K562 (cell line): ENCODE results near the gene DNAI1. TPM values are rescaled to one million over a fixed set of nuclear protein-coding genes. Genes with fewer than 3 reads are reported as not detected.

ENCODE experiments used
- ATAC-seq: fragments of 200-7000 bp; cut with Tn5 transposase; 3 replicates; pipeline ENCODE4 v1.9.1; 2020; ENCODE audit warnings: moderate library complexity
- BruUV-seq: library from RNA; stranded (reverse); fragments of 400-500 nt; replicated peaks from 2 replicates; lab custom pipeline; 2021; lab: Mats Ljungman, UMichigan
- CTCF ChIA-PET: fragments of 300-600 bp; formaldehyde crosslinking; extraction: SDS; loops from one replicate; lab custom pipeline; 2021; ENCODE audit warnings: low intra/inter-chr PET ratio; lab: Yijun Ruan, JAX
- POLR2A ChIA-PET: fragments of 300-600, 350-650 bp; sonication (Branson Sonifier 250); formaldehyde crosslinking; extraction: SDS; loops from one replicate; lab custom pipeline; 2021; ENCODE audit warnings: antibody characterized with exemption, inconsistent platforms; lab: Yijun Ruan, JAX
- DNase-seq, 4 experiments: peaks; one replicate each; pipeline versions ENCODE4 v3.0.0 to v3.0.0-alpha.2; 2011 to 2018; ENCODE audit warnings: low spot score in 3 of 4, mixed read lengths in 3 of 4; ENCODE audit errors: extremely low read depth in 1 of 4
- FAIRE-seq: peaks from 2 replicates; lab custom pipeline; 2011; peaks lifted over from hg19 to GRCh38; lab: Jason Lieb, UNC
- H2AFZ ChIP-seq: 2 replicates; pipeline ENCODE4 v1.6.0; 2011; ENCODE audit warnings: low read depth, low read length, control low read depth, inconsistent platforms
- H3K27ac ChIP-seq: fragments of 200-600 bp; 3 replicates; pipeline ENCODE4 v1.8.0; 2011; ENCODE audit warnings: low read depth, mild to moderate bottlenecking, control low read depth, inconsistent platforms, low read length, moderate library complexity, mixed read lengths; ENCODE audit errors: extremely low read depth
- H3K27me3 ChIP-seq, 2 experiments: fragments of 300-600 bp in 1 of 2; 2 replicates in 1 of 2; 3 replicates in 1 of 2; pipeline versions ENCODE4 v1.6.0 to v1.8.0; 2011; ENCODE audit warnings: inconsistent platforms in 2 of 2, low read length in 2 of 2, mild to moderate bottlenecking in 1 of 2, mixed read lengths in 1 of 2, moderate library complexity in 1 of 2; ENCODE audit not compliant: control insufficient read depth in 2 of 2, insufficient read depth in 2 of 2
- H3K36me3 ChIP-seq: fragments of 300-600 bp; 3 replicates; pipeline ENCODE4 v1.8.0; 2011; ENCODE audit warnings: mild to moderate bottlenecking, low read length, inconsistent platforms; ENCODE audit not compliant: control insufficient read depth, insufficient read depth
- H3K4me1 ChIP-seq, 2 experiments: fragments of 200-600 bp in 1 of 2; replicated peaks in 1 of 2; 2 replicates in 1 of 2; 3 replicates in 1 of 2; pipeline versions ENCODE4 v1.5.1 to v1.8.0; 2011; ENCODE audit warnings: inconsistent platforms in 2 of 2, low read length in 2 of 2, mild to moderate bottlenecking in 1 of 2, mixed read lengths in 1 of 2, moderate library complexity in 1 of 2; ENCODE audit not compliant: control insufficient read depth in 2 of 2, insufficient read depth in 2 of 2
- H3K4me2 ChIP-seq: 2 replicates; pipeline ENCODE4 v1.6.1; 2011; ENCODE audit warnings: low read length, control low read depth, inconsistent platforms, mixed read lengths; ENCODE audit not compliant: insufficient read depth
- H3K4me3 ChIP-seq: fragments of 200-600 bp; sonication (generic), shearing (Covaris generic); 2 replicates; pipeline ENCODE4 v1.5.1; 2016; ENCODE audit warnings: control low read depth, inconsistent platforms
- H3K79me2 ChIP-seq: fragments of 200-600 bp; 3 replicates; pipeline ENCODE4 v1.8.0; 2011; ENCODE audit warnings: low read length, inconsistent platforms; ENCODE audit not compliant: control insufficient read depth, insufficient read depth
- H3K9ac ChIP-seq, 2 experiments: 2 replicates each; pipeline versions ENCODE4 v1.6.0 to v1.6.1; 2011; ENCODE audit warnings: low read depth in 2 of 2, low read length in 2 of 2, control low read depth in 1 of 2, inconsistent platforms in 1 of 2, mild to moderate bottlenecking in 1 of 2, mixed read lengths in 1 of 2; ENCODE audit not compliant: insufficient read depth in 1 of 2
- H3K9me1 ChIP-seq: one replicate; pipeline ENCODE4 v1.6.0; 2011; ENCODE audit warnings: inconsistent platforms, mild to moderate bottlenecking, low read length, moderate library complexity; ENCODE audit not compliant: control insufficient read depth, insufficient read depth
- H3K9me3 ChIP-seq: replicated peaks from 2 replicates; pipeline ENCODE4 v1.5.1; 2011; ENCODE audit warnings: low read depth, low read length, inconsistent platforms; ENCODE audit not compliant: control insufficient read depth, insufficient read depth
- H4K20me1 ChIP-seq: replicated peaks from 2 replicates; pipeline ENCODE4 v1.6.1; 2011; ENCODE audit warnings: low read length, inconsistent platforms, mixed read lengths; ENCODE audit not compliant: control insufficient read depth, insufficient read depth
- AFF4 ChIP-seq: sonication (generic); formaldehyde crosslinking; IDR thresholded peaks from 2 replicates; pipeline ENCODE4 v1.8.0; 2023; ENCODE audit warnings: mild to moderate bottlenecking, missing genetic modification reagents
- BRCA1 ChIP-seq, 2 experiments: fragments of 450-650 bp in 1 of 2; sonication (generic) in 1 of 2; formaldehyde crosslinking in 1 of 2; IDR thresholded peaks; 2 replicates each; pipeline versions ENCODE4 v1.5.0 to v1.6.1; 2017 to 2020; ENCODE audit warnings: mild to moderate bottlenecking in 1 of 2, missing genetic modification reagents in 1 of 2
- DLX4 ChIP-seq: fragments of 250-450 bp; sonication (Bioruptor Pico); IDR thresholded peaks from 2 replicates; pipeline ENCODE4 v1.6.1; 2021; ENCODE audit warnings: mild to moderate bottlenecking
- HIVEP1 ChIP-seq: fragments of 250-450 bp; sonication (Bioruptor Pico); IDR thresholded peaks from 2 replicates; pipeline ENCODE4 v1.4.0; 2020; ENCODE audit warnings: mild to moderate bottlenecking
- MTA3 ChIP-seq: fragments of 450-650 bp; formaldehyde crosslinking; IDR thresholded peaks from 2 replicates; pipeline ENCODE4 v1.6.1; 2017; ENCODE audit warnings: mild to moderate bottlenecking, borderline replicate concordance
- NCOA6 ChIP-seq: fragments of 450-650 bp; IDR thresholded peaks from 2 replicates; pipeline ENCODE4 v1.6.1; 2017; ENCODE audit warnings: mild to moderate bottlenecking
- REST ChIP-seq, 2 experiments: fragments of 450-650 bp; formaldehyde crosslinking in 1 of 2; IDR thresholded peaks; 2 replicates each; pipeline versions ENCODE4 v1.4.0 to v1.6.1; 2014 to 2020; ENCODE audit warnings: mild to moderate bottlenecking in 2 of 2, borderline replicate concordance in 1 of 2, low read depth in 1 of 2
- SMARCA5 ChIP-seq: fragments of 450-650 bp; IDR thresholded peaks from 2 replicates; pipeline ENCODE4 v1.6.1; 2016
- ZNF140 ChIP-seq: fragments of 250-450 bp; sonication (Bioruptor Pico); IDR thresholded peaks from 2 replicates; pipeline ENCODE4 v1.8.0; 2021; ENCODE audit warnings: moderate library complexity, mild to moderate bottlenecking, inconsistent platforms
- WGBS: fragments of 100-300 bp; shearing (Covaris generic); methylation state at CpG from one replicate; pipeline ENCODE4 v1.1.6; 2016; ENCODE audit warnings: low coverage, mixed read lengths; ENCODE audit not compliant: insufficient coverage; ENCODE audit errors: missing lambda C conversion rate; 5-methylcytosine and 5-hydroxymethylcytosine counted together
- in situ Hi-C: fragments of 300-500 bp; cut with MboI; formaldehyde crosslinking; loops from 4 replicates; pipeline ENCODE4 v1.15.0; 2018; ENCODE audit warnings: inconsistent platforms, mixed read lengths
- intact Hi-C: fragments of 100-400 bp; cut with micrococcal nuclease; formaldehyde crosslinking; loops from 2 replicates; pipeline ENCODE4 v1.14.2; 2022
- polyA plus RNA-seq, 8 experiments: library from polyadenylated mRNA; depleted of rRNA in 4 of 8; stranded (reverse) in 5 of 8; unstranded in 3 of 8; fragments of >200 nt; fragmentation: Nextera tagmentation in 2 of 8; fragmentation: Illumina TruSeq in 1 of 8; extraction: Ambion mirVana in 2 of 8; extraction: Trizol in 1 of 8; gene quantifications; 2 replicates each; pipeline versions ENCODE4 v1.2.1 to v1.2.3, GENCODE V29; 2011 to 2014; ENCODE audit warnings: inconsistent platforms in 1 of 8, missing spikeins in 1 of 8
- total RNA-seq, 7 experiments: library from RNA; depleted of rRNA in 6 of 7; stranded (reverse); fragments of >200 nt in 6 of 7; fragmentation: Illumina TruSeq in 2 of 7; extraction: Trizol in 2 of 7; gene quantifications; 2 replicates each; pipeline versions ENCODE4 v1.2.1 to v1.2.3, GENCODE V29; 2011 to 2021; ENCODE audit warnings: low replicate concordance in 1 of 7

Gene DNAI1
- total and polyA plus RNA-seq, 9 of the 15 experiments (the other 6 are each of a cell fraction or from before 2014, with no cell fraction given), result 0.01 to 0.17 (median 0.04) TPM; not detected in 6

GRCh38 chr9:34554211-34555001 lies 95.8 kb downstream of the DNAI1 start:
- CTCF ChIA-PET, result no interaction called here
- 0% methylated on average over 15 of the region's 16 CpGs for WGBS
- FAIRE-seq (no peak), DNase-seq (no peak), ATAC-seq (no peak)
- Histone ChIP-seq H3K9me3 (no peaks in the 10 kb centered on the region), H3K9me1 (no peaks in the 10 kb centered on the region), H4K20me1 (no peaks in the 10 kb centered on the region), H3K4me3 (no peak overlapping the region), H3K4me2 (no peak overlapping the region), H3K36me3 (no peaks in the 10 kb centered on the region), H3K27ac (no peak overlapping the region), H3K79me2 (no peaks in the 10 kb centered on the region), H2AFZ (no peak overlapping the region), H3K9ac (no peak overlapping the region), H3K27me3 (peaks cover 0 to 60% of the 10 kb centered on the region in 2 experiments; a peak in 4 of 5 replicates), H3K4me1 (peaks cover 0 to 5% of the 10 kb centered on the region in 2 experiments; a peak in 1 of 5 replicates)
- no TSS peak for BruUV-seq
- POLR2A ChIA-PET, result no interaction called here
- intact Hi-C loops (no loop called here), in situ Hi-C loops (no loop called here)
- TF ChIP-seq AFF4 (CRISPR knock-in tag) (no peak), BRCA1 (IDR thresholded peaks at IDR 0.05) (no peak), BRCA1 (CRISPR knock-in tag; IDR thresholded peaks at IDR 0.05) (no peak), NCOA6 (no peak), MTA3 (no peak), DLX4 (CRISPR knock-in tag) (no peak), HIVEP1 (CRISPR knock-in tag) (no peak), ZNF140 (CRISPR knock-in tag) (no peak), SMARCA5 (no peak), REST (IDR thresholded peaks at IDR 0.05; ENCODE audit: borderline replicate concordance) (no peak), REST (CRISPR knock-in tag; IDR thresholded peaks at IDR 0.05; ENCODE audit: low read depth) (no peak)
